K562 (cell line): Measurements from ENCODE around the gene NUTM1. TPM values are rescaled to one million over a fixed set of nuclear protein-coding genes. Genes with fewer than 3 reads are reported as not detected.

Source experiments
- CBFA2T2 ChIP-seq: fragments of 450-650 bp; conservative IDR thresholded peaks from 2 replicates; pipeline ENCODE4 v1.6.1; 2017; ENCODE audit warnings: mild to moderate bottlenecking
- CC2D1A ChIP-seq: fragments of 450-650 bp; IDR thresholded peaks from 2 replicates; pipeline ENCODE4 v1.6.1; 2017; ENCODE audit warnings: mild to moderate bottlenecking
- CREBBP ChIP-seq: IDR thresholded peaks from one replicate; pipeline ENCODE4 v1.6.1; 2012; ENCODE audit warnings: low read depth, mild to moderate bottlenecking, control low read depth, inconsistent platforms, low read length
- ELF2 ChIP-seq: fragments of 250-450 bp; sonication (Bioruptor Pico); IDR thresholded peaks from 2 replicates; pipeline ENCODE4 v1.5.0; 2021; ENCODE audit warnings: mild to moderate bottlenecking
- ID3 ChIP-seq, 2 experiments: fragments of 250-450 bp in 1 of 2; fragments of 450-650 bp in 1 of 2; sonication (Bioruptor Pico) in 1 of 2; IDR thresholded peaks; 2 replicates each; pipeline versions ENCODE4 v1.6.1 to v1.8.0; 2016 to 2021; ENCODE audit warnings: mild to moderate bottlenecking in 2 of 2, moderate library complexity in 2 of 2, missing compliant biosample characterization in 1 of 2, missing genetic modification characterization in 1 of 2
- RBBP5 ChIP-seq: fragments of 200-600 bp; sonication (generic); IDR thresholded peaks from 2 replicates; pipeline ENCODE4 v1.6.1; 2012; ENCODE audit warnings: borderline replicate concordance, mild to moderate bottlenecking, low read length, control low read depth, inconsistent platforms; ENCODE audit not compliant: insufficient read depth, poor library complexity, severe bottlenecking
- TAF1 ChIP-seq: IDR thresholded peaks from 2 replicates; pipeline ENCODE4 v1.6.1; 2011; ENCODE audit warnings: mild to moderate bottlenecking, low read length, moderate library complexity; ENCODE audit not compliant: insufficient read depth, control insufficient read depth, severe bottlenecking; ENCODE audit errors: extremely low read depth
- polyA plus RNA-seq, 8 experiments: library from polyadenylated mRNA; depleted of rRNA in 4 of 8; stranded (reverse) in 5 of 8; unstranded in 3 of 8; fragments of >200 nt; fragmentation: Nextera tagmentation in 2 of 8; fragmentation: Illumina TruSeq in 1 of 8; extraction: Ambion mirVana in 2 of 8; extraction: Trizol in 1 of 8; gene quantifications; 2 replicates each; pipeline versions ENCODE4 v1.2.1 to v1.2.3, GENCODE V29; 2011 to 2014; ENCODE audit warnings: inconsistent platforms in 1 of 8, missing spikeins in 1 of 8
- total RNA-seq, 7 experiments: library from RNA; depleted of rRNA in 6 of 7; stranded (reverse); fragments of >200 nt in 6 of 7; fragmentation: Illumina TruSeq in 2 of 7; extraction: Trizol in 2 of 7; gene quantifications; 2 replicates each; pipeline versions ENCODE4 v1.2.1 to v1.2.3, GENCODE V29; 2011 to 2021; ENCODE audit warnings: low replicate concordance in 1 of 7
- TF ChIP-seq, protein P1 (sequence below), 2 experiments: fragments of 450-650 bp; formaldehyde crosslinking in 1 of 2; IDR thresholded peaks; 2 replicates each; pipeline versions ENCODE4 v1.4.0 to v1.6.1; 2014 to 2020; ENCODE audit warnings: mild to moderate bottlenecking in 2 of 2, borderline replicate concordance in 1 of 2, low read depth in 1 of 2

NUTM1 gene
- total and polyA plus RNA-seq, 9 of the 15 experiments (the other 6 are each of a cell fraction or from before 2014, with no cell fraction given) = 0.01 to 0.05 (median 0.04) TPM; not detected in 4

DNA sequence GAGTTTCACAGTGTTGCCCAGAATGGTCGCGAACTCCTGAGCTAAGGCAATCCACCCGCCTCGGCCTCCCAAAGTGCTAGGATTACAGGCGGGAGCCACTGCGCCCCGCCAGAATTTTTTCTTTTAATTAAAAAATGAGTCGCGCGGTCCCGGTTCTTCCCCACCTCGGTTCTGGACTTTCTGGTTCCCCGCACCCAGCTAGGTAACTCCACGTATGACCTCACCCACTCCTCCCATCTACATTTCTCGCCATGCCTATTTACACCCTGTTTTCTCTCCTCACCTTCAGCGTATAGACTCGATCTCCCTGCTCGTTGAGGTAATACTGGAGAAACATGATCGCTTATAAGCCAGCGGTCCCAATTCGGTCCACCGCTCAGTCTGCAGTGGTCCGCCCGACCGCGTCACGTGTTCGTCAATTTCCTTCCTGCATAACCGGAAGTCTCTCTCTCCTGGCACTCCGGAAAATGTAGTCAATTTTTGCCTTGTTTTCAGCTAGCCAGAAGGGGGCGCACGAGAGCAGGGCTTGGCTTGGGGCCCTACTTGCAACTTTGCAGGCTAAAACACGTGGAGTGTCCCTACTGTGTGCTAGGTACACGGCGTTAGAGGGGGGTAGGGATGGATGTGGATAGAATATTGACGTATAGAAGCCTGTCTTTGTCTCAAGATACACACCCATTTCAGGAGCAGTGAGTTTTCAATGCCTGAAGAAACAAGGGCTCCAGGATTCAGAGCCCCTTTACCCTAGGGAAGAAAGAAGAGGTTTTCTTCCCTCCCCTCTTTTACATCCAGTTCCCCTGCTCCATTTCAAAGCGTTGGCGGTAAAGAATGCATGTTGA, at the start of gene NUTM1, which contains the start of gene NOP10 (continued):
- TF ChIP-seq, protein P1, sequence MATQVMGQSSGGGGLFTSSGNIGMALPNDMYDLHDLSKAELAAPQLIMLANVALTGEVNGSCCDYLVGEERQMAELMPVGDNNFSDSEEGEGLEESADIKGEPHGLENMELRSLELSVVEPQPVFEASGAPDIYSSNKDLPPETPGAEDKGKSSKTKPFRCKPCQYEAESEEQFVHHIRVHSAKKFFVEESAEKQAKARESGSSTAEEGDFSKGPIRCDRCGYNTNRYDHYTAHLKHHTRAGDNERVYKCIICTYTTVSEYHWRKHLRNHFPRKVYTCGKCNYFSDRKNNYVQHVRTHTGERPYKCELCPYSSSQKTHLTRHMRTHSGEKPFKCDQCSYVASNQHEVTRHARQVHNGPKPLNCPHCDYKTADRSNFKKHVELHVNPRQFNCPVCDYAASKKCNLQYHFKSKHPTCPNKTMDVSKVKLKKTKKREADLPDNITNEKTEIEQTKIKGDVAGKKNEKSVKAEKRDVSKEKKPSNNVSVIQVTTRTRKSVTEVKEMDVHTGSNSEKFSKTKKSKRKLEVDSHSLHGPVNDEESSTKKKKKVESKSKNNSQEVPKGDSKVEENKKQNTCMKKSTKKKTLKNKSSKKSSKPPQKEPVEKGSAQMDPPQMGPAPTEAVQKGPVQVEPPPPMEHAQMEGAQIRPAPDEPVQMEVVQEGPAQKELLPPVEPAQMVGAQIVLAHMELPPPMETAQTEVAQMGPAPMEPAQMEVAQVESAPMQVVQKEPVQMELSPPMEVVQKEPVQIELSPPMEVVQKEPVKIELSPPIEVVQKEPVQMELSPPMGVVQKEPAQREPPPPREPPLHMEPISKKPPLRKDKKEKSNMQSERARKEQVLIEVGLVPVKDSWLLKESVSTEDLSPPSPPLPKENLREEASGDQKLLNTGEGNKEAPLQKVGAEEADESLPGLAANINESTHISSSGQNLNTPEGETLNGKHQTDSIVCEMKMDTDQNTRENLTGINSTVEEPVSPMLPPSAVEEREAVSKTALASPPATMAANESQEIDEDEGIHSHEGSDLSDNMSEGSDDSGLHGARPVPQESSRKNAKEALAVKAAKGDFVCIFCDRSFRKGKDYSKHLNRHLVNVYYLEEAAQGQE (IDR thresholded peaks at IDR 0.05; ENCODE audit: borderline replicate concordance) = peak; percentile 84
- TF ChIP-seq, protein P1 (CRISPR knock-in tag; IDR thresholded peaks at IDR 0.05; ENCODE audit: low read depth) = peak; percentile 29; the same call in 1 of the 2 replicates
- TF ChIP-seq CREBBP (no peak), ELF2 (peak; percentile 85), TAF1 (peak; percentile 86), CBFA2T2 (peak; percentile 68), RBBP5 (peak; percentile 85), CC2D1A (peak; percentile 98), ID3 (CRISPR knock-in tag; IDR thresholded peaks at IDR 0.05) (no peak), ID3 (tag; IDR thresholded peaks at IDR 0.05) (peak; percentile 47; the same call in 1 of the 2 replicates)
